DOHH2 (cell line): ENCODE data around the gene NBAS.

Experiments
- H3F3A ChIP-seq: fragments of 200-600 bp; sonication (generic), shearing (Covaris generic); 2 replicates; pipeline ENCODE4 v1.6.0; 2016; ENCODE audit warnings: antibody characterized with exemption, mild to moderate bottlenecking; ENCODE audit not compliant: control insufficient read depth, insufficient read depth
- H3K27ac ChIP-seq: fragments of 200-600 bp; sonication (generic); 2 replicates; pipeline ENCODE4 v1.5.1; 2014; ENCODE audit warnings: low read depth, mild to moderate bottlenecking, low read length, moderate library complexity
- H3K27me3 ChIP-seq: fragments of 200-600 bp; sonication (generic); 2 replicates; pipeline ENCODE4 v1.6.1; 2014; ENCODE audit warnings: mild to moderate bottlenecking, low read length, mixed read lengths; ENCODE audit not compliant: control insufficient read depth
- H3K36me3 ChIP-seq: fragments of 200-600 bp; sonication (generic); 2 replicates; pipeline ENCODE4 v1.6.1; 2014; ENCODE audit warnings: mild to moderate bottlenecking, low read length, moderate library complexity, mixed read lengths; ENCODE audit not compliant: control insufficient read depth
- H3K4me1 ChIP-seq: fragments of 200-600 bp; sonication (generic); 2 replicates; pipeline ENCODE4 v1.6.1; 2014; ENCODE audit warnings: mild to moderate bottlenecking, low read length, mixed read lengths; ENCODE audit not compliant: control insufficient read depth
- H3K4me2 ChIP-seq: fragments of 200-600 bp; sonication (generic); 2 replicates; pipeline ENCODE4 v1.6.0; 2014; ENCODE audit warnings: mild to moderate bottlenecking, low read length, moderate library complexity
- H3K4me3 ChIP-seq: fragments of 200-600 bp; sonication (generic); 2 replicates; pipeline ENCODE4 v1.5.1; 2014; ENCODE audit warnings: mild to moderate bottlenecking, low read length, mixed read lengths
- H3K79me2 ChIP-seq: fragments of 200-600 bp; sonication (generic); 2 replicates; pipeline ENCODE4 v1.6.1; 2014; ENCODE audit warnings: mild to moderate bottlenecking, low read length, mixed read lengths; ENCODE audit not compliant: control insufficient read depth
- H3K9me2 ChIP-seq: fragments of 200-600 bp; sonication (generic); replicated peaks from 2 replicates; pipeline ENCODE4 v1.6.1; 2014; ENCODE audit warnings: mild to moderate bottlenecking, low read length, mixed read lengths; ENCODE audit not compliant: control insufficient read depth
- H3K9me3 ChIP-seq: fragments of 200-600 bp; sonication (generic); 2 replicates; pipeline ENCODE4 v1.6.1; 2014; ENCODE audit warnings: antibody characterized with exemption, low read length, mixed read lengths; ENCODE audit not compliant: control insufficient read depth, insufficient read depth
- H4K20me1 ChIP-seq: fragments of 200-600 bp; sonication (generic); 2 replicates; pipeline ENCODE4 v1.6.0; 2014; ENCODE audit warnings: low read depth, mild to moderate bottlenecking, antibody characterized with exemption, low read length, moderate library complexity; ENCODE audit not compliant: control insufficient read depth, insufficient read depth
- EZH2phosphoT487 ChIP-seq: fragments of 200-600 bp; sonication (generic); IDR thresholded peaks from 2 replicates; pipeline ENCODE4 v1.6.1; 2017; ENCODE audit warnings: borderline replicate concordance, mild to moderate bottlenecking, antibody characterized with exemption, low read length, moderate library complexity, mixed read lengths
- TF ChIP-seq, protein P1 (sequence below): fragments of 200-600 bp; sonication (generic); IDR thresholded peaks from one replicate; pipeline ENCODE4 v1.5.1; 2014; ENCODE audit warnings: antibody characterized with exemption, mild to moderate bottlenecking, low read depth, low read length; ENCODE audit not compliant: poor library complexity, severe bottlenecking

Gene NBAS

DNA sequence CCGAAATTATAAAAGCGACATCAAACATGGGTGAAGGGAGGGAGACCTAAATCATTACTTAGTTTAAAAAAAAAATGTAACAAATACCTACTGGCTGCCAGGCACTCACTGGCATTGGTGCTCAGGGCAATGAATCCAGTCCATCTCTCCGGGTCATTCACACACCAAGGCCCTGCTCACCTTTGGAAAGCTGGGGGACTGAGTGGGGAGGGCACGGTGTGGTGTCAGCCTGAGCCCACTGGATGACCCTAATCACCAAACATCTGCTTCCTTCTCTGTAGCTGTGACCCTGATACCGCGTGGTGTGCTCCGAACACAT is 30.2 kb upstream of the NBAS start:
- Histone ChIP-seq H3K9me2 (no peaks in the 10 kb centered on the region), H3K4me1 (peaks cover 19% of the 10 kb centered on the region), H4K20me1 (peaks cover 6% of the 10 kb centered on the region; the same call in 1 of the 2 replicates), H3K27ac (no peak overlapping the region), H3K9me3 (no peaks in the 10 kb centered on the region), H3K36me3 (peaks cover 33% of the 10 kb centered on the region), H3K79me2 (peaks cover 52% of the 10 kb centered on the region), H3K4me3 (peak overlapping the region; percentile 98), H3K4me2 (peak overlapping the region; percentile 62), H3F3A (no peaks in the 10 kb centered on the region), H3K27me3 (no peaks in the 10 kb centered on the region)
- no peak for TF ChIP-seq EZH2phosphoT487
- TF ChIP-seq, protein P1, sequence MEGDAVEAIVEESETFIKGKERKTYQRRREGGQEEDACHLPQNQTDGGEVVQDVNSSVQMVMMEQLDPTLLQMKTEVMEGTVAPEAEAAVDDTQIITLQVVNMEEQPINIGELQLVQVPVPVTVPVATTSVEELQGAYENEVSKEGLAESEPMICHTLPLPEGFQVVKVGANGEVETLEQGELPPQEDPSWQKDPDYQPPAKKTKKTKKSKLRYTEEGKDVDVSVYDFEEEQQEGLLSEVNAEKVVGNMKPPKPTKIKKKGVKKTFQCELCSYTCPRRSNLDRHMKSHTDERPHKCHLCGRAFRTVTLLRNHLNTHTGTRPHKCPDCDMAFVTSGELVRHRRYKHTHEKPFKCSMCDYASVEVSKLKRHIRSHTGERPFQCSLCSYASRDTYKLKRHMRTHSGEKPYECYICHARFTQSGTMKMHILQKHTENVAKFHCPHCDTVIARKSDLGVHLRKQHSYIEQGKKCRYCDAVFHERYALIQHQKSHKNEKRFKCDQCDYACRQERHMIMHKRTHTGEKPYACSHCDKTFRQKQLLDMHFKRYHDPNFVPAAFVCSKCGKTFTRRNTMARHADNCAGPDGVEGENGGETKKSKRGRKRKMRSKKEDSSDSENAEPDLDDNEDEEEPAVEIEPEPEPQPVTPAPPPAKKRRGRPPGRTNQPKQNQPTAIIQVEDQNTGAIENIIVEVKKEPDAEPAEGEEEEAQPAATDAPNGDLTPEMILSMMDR: no peak

DNA sequence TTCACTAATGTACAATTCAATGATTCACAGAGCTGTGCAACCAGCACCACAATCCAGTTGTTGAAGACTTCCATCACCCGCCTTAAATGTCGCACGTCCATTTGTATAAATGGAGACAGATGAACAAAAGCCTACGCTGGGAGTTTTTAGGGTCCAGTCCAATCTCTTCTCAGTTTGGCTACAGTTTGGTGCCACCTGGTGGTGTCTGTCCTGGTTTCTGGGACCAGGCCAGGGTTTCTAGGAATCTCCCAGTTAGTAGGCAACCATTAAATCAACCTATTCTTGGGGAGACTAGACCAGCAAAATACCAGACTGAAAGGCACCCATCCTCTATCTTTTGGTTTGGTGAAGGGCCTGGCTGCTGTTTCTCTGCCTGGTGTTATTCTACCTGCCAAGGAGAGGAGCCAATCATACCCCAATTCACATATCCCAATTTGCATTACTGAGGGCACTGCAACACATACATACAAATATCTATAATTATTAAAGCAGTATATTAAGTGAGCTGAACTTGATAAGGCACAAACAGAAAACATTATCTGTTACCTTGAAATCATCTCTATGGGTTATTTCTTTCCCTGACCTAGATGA is 27.3 kb upstream of the NBAS start:
- Histone ChIP-seq H3K27me3 (no peaks in the 10 kb centered on the region), H3F3A (no peaks in the 10 kb centered on the region; the same call in 1 of the 2 replicates), H3K79me2 (peaks cover 26% of the 10 kb centered on the region), H3K4me2 (no peak overlapping the region), H3K4me1 (peaks cover 16% of the 10 kb centered on the region), H3K9me3 (no peaks in the 10 kb centered on the region), H3K9me2 (no peaks in the 10 kb centered on the region), H3K27ac (no peak overlapping the region), H4K20me1 (peaks cover 4% of the 10 kb centered on the region; the same call in 1 of the 2 replicates), H3K36me3 (peaks cover 9% of the 10 kb centered on the region), H3K4me3 (no peak overlapping the region)
- no peak for TF ChIP-seq EZH2phosphoT487
- TF ChIP-seq, protein P1: peak; percentile 43

DNA sequence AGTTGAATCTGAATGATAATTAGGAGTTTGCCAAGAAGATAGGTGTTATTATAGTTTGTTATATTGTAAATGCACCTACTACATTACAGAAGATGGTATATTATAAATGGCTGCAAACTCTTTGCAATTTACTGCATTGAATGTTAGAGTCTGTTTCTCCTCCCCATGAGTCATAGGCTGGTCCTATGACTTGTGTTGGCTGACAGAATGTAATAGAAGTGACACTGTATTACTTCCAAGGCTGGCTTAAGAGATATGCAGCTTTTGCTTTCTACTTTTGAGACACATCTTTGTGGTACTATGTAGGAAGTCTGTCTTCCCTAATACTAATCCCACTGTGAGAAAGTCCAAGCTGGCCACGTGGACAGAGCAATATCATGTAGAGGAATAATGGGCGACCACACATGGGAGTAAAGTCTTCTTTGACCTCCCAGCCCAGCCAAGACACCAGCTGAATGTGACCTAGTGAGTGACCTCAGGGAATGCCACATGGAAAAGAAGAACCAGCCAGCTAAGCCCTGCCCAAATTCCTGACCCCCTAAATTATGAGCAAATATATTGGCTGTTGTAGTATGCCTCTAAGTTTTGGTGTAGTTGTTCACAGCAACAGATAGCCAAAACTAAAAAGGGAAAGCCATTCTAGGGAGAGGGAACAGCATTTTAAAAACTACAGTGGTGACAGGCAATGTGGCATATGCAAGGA is 23.8 kb upstream of the NBAS start:
- TF ChIP-seq EZH2phosphoT487: no peak
- H3K9me3 ChIP-seq: peaks cover 4% of the 10 kb centered on the region; the same call in 1 of the 2 replicates
- H3F3A ChIP-seq: peaks cover 2% of the 10 kb centered on the region; the same call in 1 of the 2 replicates
- no peaks in the 10 kb centered on the region for H3K27me3 ChIP-seq
- H3K4me1 ChIP-seq: peaks cover 20% of the 10 kb centered on the region
- H3K9me2 ChIP-seq: no peaks in the 10 kb centered on the region
- H3K4me3 ChIP-seq: no peak overlapping the region
- no peaks in the 10 kb centered on the region for H3K79me2 ChIP-seq
- no peaks in the 10 kb centered on the region for H4K20me1 ChIP-seq
- H3K36me3 ChIP-seq: no peaks in the 10 kb centered on the region
- H3K27ac ChIP-seq: no peak overlapping the region
- no peak overlapping the region for H3K4me2 ChIP-seq

DNA sequence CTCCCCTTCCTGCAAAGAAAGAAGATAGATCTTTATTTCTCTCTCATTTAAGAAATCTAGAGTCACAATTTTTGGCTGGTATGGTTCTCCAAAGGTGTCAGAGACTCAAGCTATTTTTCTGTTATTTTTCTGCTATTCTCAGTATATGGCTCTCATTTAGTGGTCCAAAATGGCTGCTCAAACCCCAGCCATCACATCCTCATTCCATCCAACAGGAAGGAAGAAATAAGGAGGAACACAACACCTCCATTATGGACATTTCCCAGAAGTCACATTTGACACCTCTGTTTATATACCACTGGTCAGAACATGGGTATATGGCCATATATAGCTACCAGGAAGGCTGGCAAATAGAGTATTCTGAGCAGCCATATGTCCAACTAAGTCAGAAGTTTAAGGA is 23.2 kb upstream of the NBAS start:
- Histone ChIP-seq H3K4me2 (no peak overlapping the region), H3F3A (peaks cover 2% of the 10 kb centered on the region; the same call in 1 of the 2 replicates), H3K9me2 (no peaks in the 10 kb centered on the region), H3K36me3 (no peaks in the 10 kb centered on the region), H3K79me2 (no peaks in the 10 kb centered on the region), H3K4me1 (peaks cover 20% of the 10 kb centered on the region), H3K27ac (no peak overlapping the region), H3K27me3 (no peaks in the 10 kb centered on the region), H4K20me1 (no peaks in the 10 kb centered on the region), H3K4me3 (no peak overlapping the region), H3K9me3 (peaks cover 4% of the 10 kb centered on the region; the same call in 1 of the 2 replicates)
- no peak for TF ChIP-seq EZH2phosphoT487
- TF ChIP-seq, protein P1: no peak
